Measurements from ENCODE around the gene PLB1. TPM values are rescaled to one million over a fixed set of nuclear protein-coding genes. Genes with fewer than 3 reads are reported as not detected.

PLB1 gene
- total RNA-seq, 2 experiments from 2014 or later: not detected

DNA sequence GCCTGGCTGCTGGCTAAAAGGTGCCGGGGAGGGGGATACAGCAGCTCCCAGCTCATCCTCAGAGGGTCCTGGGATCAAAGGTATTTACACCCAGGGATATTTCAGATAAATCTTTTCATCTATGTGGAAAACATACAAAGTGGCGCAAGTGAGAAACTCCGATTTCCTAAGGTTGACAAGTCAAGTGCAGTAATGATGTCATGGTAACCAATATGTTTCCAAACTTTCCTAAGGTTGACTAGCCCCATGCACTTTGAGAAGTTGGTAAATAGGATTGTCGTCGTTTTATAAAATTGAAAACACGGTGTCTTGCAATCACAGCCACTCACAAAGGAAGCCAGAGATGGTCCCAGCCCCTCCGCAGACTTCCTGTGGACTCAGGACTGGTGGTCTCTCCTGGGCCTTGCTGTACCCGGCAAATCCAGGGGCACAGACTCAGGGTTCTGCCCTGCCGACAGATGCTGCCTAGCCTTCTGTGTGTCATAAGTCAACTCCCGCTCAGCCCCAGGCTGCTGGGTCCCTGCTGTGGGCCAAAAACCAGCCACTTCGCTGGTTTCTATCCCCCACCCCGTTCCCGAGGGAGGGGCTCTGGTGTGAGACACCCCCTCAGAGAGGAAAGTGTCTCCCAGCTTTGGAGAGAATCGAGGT, 144.5 kb downstream of the PLB1 start:
- H3K9me2 ChIP-seq (ENCODE audit: insufficient read depth, low read length): no peaks in the 10 kb centered on the region
- TF ChIP-seq EZH2phosphoT487 (IDR thresholded peaks at IDR 0.05; ENCODE audit: borderline replicate concordance, low read depth, low read length) (no peak), CTCF (conservative IDR thresholded peaks at IDR 0.05; ENCODE audit: low read length) (no peak)
- DNase-seq (ENCODE audit: low spot score): no peak
- no peak overlapping the region for H3K27ac ChIP-seq (ENCODE audit: low read depth, low read length, poor library complexity, severe bottlenecking)
- no peaks in the 10 kb centered on the region for H4K20me1 ChIP-seq (ENCODE audit: insufficient read depth, low read length)
- H3K36me3 ChIP-seq (ENCODE audit: insufficient read depth, low read length): no peaks in the 10 kb centered on the region
- H3K79me2 ChIP-seq (ENCODE audit: insufficient read depth, low read depth, low read length): no peaks in the 10 kb centered on the region
- intact Hi-C loops (cut with micrococcal nuclease; ENCODE audit: unreplicated experiment): no loop called here
- no peaks in the 10 kb centered on the region for H3K9me3 ChIP-seq (ENCODE audit: low read length)
- no peak overlapping the region for H3K4me2 ChIP-seq (ENCODE audit: low read length)
- POLR2A ChIA-PET: no interaction called here
- H2AFZ ChIP-seq (ENCODE audit: low read length): no peak overlapping the region
- no TSS peak for BruUV-seq (replicated peaks)
- no peak overlapping the region for H3K4me3 ChIP-seq (ENCODE audit: low read depth, low read length, poor library complexity, severe bottlenecking)
- CTCF ChIA-PET (ENCODE audit: unreplicated experiment): no interaction called here
- no peaks in the 10 kb centered on the region for H3K4me1 ChIP-seq (ENCODE audit: insufficient read depth, low read length, poor library complexity, severe bottlenecking)

GRCh38 chr2:28640908-28641300, 145.0 kb downstream of the PLB1 start:
- H3K79me2 ChIP-seq (ENCODE audit: insufficient read depth, low read depth, low read length): no peaks in the 10 kb centered on the region
- H3K4me1 ChIP-seq (ENCODE audit: insufficient read depth, low read length, poor library complexity, severe bottlenecking): no peaks in the 10 kb centered on the region
- ChIA-PET POLR2A (no interaction called here), CTCF (ENCODE audit: unreplicated experiment) (no interaction called here)
- intact Hi-C loops (cut with micrococcal nuclease; ENCODE audit: unreplicated experiment): no loop called here
- H3K27ac ChIP-seq (ENCODE audit: low read depth, low read length, poor library complexity, severe bottlenecking): no peak overlapping the region
- DNase-seq (ENCODE audit: low spot score): no peak
- BruUV-seq (replicated peaks): no TSS peak
- H3K9me3 ChIP-seq (ENCODE audit: low read length): no peaks in the 10 kb centered on the region
- H3K4me2 ChIP-seq (ENCODE audit: low read length): no peak overlapping the region
- H3K36me3 ChIP-seq (ENCODE audit: insufficient read depth, low read length): no peaks in the 10 kb centered on the region
- H4K20me1 ChIP-seq (ENCODE audit: insufficient read depth, low read length): no peaks in the 10 kb centered on the region
- no peak for TF ChIP-seq CTCF (conservative IDR thresholded peaks at IDR 0.05; ENCODE audit: low read length)
- no peak for TF ChIP-seq EZH2phosphoT487 (IDR thresholded peaks at IDR 0.05; ENCODE audit: borderline replicate concordance, low read depth, low read length)
- H3K9me2 ChIP-seq (ENCODE audit: insufficient read depth, low read length): no peaks in the 10 kb centered on the region
- H2AFZ ChIP-seq (ENCODE audit: low read length): no peak overlapping the region
- no peak overlapping the region for H3K4me3 ChIP-seq (ENCODE audit: low read depth, low read length, poor library complexity, severe bottlenecking)

DNA sequence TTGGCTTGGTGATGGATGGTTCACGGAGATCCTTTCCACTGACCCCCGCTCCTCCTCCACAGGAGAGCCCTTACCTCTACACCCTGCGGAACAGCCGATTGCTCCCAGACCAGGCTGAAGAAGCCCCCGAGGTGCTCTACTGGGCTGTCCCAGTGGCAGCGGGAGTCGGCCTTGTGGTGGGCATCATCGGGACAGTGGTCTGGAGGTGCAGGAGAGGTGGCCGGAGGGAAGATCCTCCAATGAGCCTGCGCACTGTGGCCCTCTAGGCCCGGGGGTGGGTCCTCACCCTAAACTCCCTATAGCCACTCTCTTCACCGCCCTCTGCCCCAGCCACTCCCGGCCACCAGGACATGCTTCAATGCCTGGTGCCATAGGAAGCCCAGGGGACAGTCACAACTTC, 146.9 kb downstream of the PLB1 start:
- TF ChIP-seq EZH2phosphoT487 (IDR thresholded peaks at IDR 0.05; ENCODE audit: borderline replicate concordance, low read depth, low read length): no peak
- TF ChIP-seq CTCF (conservative IDR thresholded peaks at IDR 0.05; ENCODE audit: low read length): no peak
- H3K27ac ChIP-seq (ENCODE audit: low read depth, low read length, poor library complexity, severe bottlenecking): no peak overlapping the region
- no peak for DNase-seq (ENCODE audit: low spot score)
- no peak overlapping the region for H3K4me2 ChIP-seq (ENCODE audit: low read length)
- H3K9me2 ChIP-seq (ENCODE audit: insufficient read depth, low read length): no peaks in the 10 kb centered on the region
- no peaks in the 10 kb centered on the region for H3K79me2 ChIP-seq (ENCODE audit: insufficient read depth, low read depth, low read length)
- ChIA-PET CTCF (ENCODE audit: unreplicated experiment) (no interaction called here), POLR2A (interaction anchor here (0.6 kb wide), 1 partner anchor 899 kb away, joined by 6 read pairs; no protein-coding TSS in a partner anchor)
- intact Hi-C loops (cut with micrococcal nuclease; ENCODE audit: unreplicated experiment): no loop called here
- H3K9me3 ChIP-seq (ENCODE audit: low read length): no peaks in the 10 kb centered on the region
- BruUV-seq (replicated peaks): no TSS peak
- no peaks in the 10 kb centered on the region for H3K4me1 ChIP-seq (ENCODE audit: insufficient read depth, low read length, poor library complexity, severe bottlenecking)
- no peak overlapping the region for H3K4me3 ChIP-seq (ENCODE audit: low read depth, low read length, poor library complexity, severe bottlenecking)
- no peaks in the 10 kb centered on the region for H3K36me3 ChIP-seq (ENCODE audit: insufficient read depth, low read length)
- H2AFZ ChIP-seq (ENCODE audit: low read length): no peak overlapping the region
- no peaks in the 10 kb centered on the region for H4K20me1 ChIP-seq (ENCODE audit: insufficient read depth, low read length)
